ENCODE results near the gene CTSZ.

GRCh38 chr20:59001068-59001448 is 6.0 kb downstream of the CTSZ start:
- TF ChIP-seq EZH2phosphoT487 (IDR thresholded peaks at IDR 0.05) (no peak), CTCF (IDR thresholded peaks at IDR 0.05) (no peak), EZH2 (IDR thresholded peaks at IDR 0.05) (no peak)
